ENCODE results near the gene OTOP3.

GRCh38 chr17:74971069-74971841 lies 35.6 kb downstream of the OTOP3 start:
- TF ChIP-seq ZFX (IDR thresholded peaks at IDR 0.05) (no peak), CTCF (conservative IDR thresholded peaks at IDR 0.05) (no peak)
